H9 (cell line): ENCODE results near the gene WFIKKN2. TPM values are rescaled to one million over a fixed set of nuclear protein-coding genes. Genes with fewer than 3 reads are reported as not detected.

Experiments
- DNase-seq: peaks from one replicate; pipeline ENCODE4 v3.0.0-alpha.2; 2017
- H2AFZ ChIP-seq: one replicate; pipeline ENCODE4 v1.6.1; 2013; ENCODE audit warnings: mild to moderate bottlenecking, low read length, control low read depth, moderate library complexity
- H2AK5ac ChIP-seq: 2 replicates; pipeline ENCODE4 v1.6.1; 2013; ENCODE audit warnings: low read length, control low read depth, mixed read lengths; ENCODE audit not compliant: insufficient read length
- H2BK120ac ChIP-seq: one replicate; pipeline ENCODE4 v1.6.1; 2013; ENCODE audit warnings: low read depth, mild to moderate bottlenecking, low read length, control low read depth, inconsistent platforms; ENCODE audit not compliant: poor library complexity, severe bottlenecking
- H2BK12ac ChIP-seq: 2 replicates; pipeline ENCODE4 v1.6.1; 2013; ENCODE audit warnings: low read length, control low read depth, mixed read lengths, low read depth; ENCODE audit not compliant: insufficient read length
- H2BK15ac ChIP-seq: 2 replicates; pipeline ENCODE4 v1.6.1; 2013; ENCODE audit warnings: low read depth, low read length, control low read depth
- H2BK20ac ChIP-seq: one replicate; pipeline ENCODE4 v1.6.1; 2013; ENCODE audit warnings: low read depth, mild to moderate bottlenecking, low read length, control low read depth, inconsistent platforms; ENCODE audit not compliant: poor library complexity, severe bottlenecking
- H2BK5ac ChIP-seq: 2 replicates; pipeline ENCODE4 v1.6.1; 2013; ENCODE audit warnings: low read length, control low read depth, mixed read lengths; ENCODE audit not compliant: insufficient read length
- H3K14ac ChIP-seq: 2 replicates; pipeline ENCODE4 v1.6.1; 2013; ENCODE audit warnings: low read length, control low read depth; ENCODE audit not compliant: insufficient read depth
- H3K18ac ChIP-seq: 2 replicates; pipeline ENCODE4 v1.6.1; 2013; ENCODE audit warnings: low read depth, mild to moderate bottlenecking, mixed read lengths, low read length, control low read depth; ENCODE audit not compliant: insufficient read length
- H3K23ac ChIP-seq: 2 replicates; pipeline ENCODE4 v1.6.1; 2013; ENCODE audit warnings: low read length, control low read depth, mixed read lengths, low read depth; ENCODE audit not compliant: insufficient read length
- H3K23me2 ChIP-seq: 2 replicates; pipeline ENCODE4 v1.6.1; 2013; ENCODE audit warnings: low read depth, mild to moderate bottlenecking, mixed read lengths, low read length, control low read depth; ENCODE audit not compliant: insufficient read length, poor library complexity, severe bottlenecking
- H3K27ac ChIP-seq: 2 replicates; pipeline ENCODE4 v1.5.1; 2013; ENCODE audit warnings: low read length, control low read depth, mixed read lengths, low read depth; ENCODE audit not compliant: insufficient read length
- H3K27me3 ChIP-seq: 2 replicates; pipeline ENCODE4 v1.6.1; 2013; ENCODE audit warnings: low read length, control low read depth, inconsistent platforms; ENCODE audit not compliant: insufficient read depth
- H3K4ac ChIP-seq: 2 replicates; pipeline ENCODE4 v1.6.1; 2013; ENCODE audit warnings: low read depth, mild to moderate bottlenecking, control low read depth, inconsistent platforms, low read length, moderate library complexity
- H3K4me1 ChIP-seq: 2 replicates; pipeline ENCODE4 v1.6.1; 2013; ENCODE audit warnings: low read length, control low read depth, inconsistent platforms; ENCODE audit not compliant: insufficient read depth
- H3K4me2 ChIP-seq: 2 replicates; pipeline ENCODE4 v1.6.1; 2013; ENCODE audit warnings: low read length, control low read depth, mixed read lengths; ENCODE audit not compliant: insufficient read length, insufficient read depth
- H3K56ac ChIP-seq: 2 replicates; pipeline ENCODE4 v1.6.1; 2013; ENCODE audit warnings: low read depth, mild to moderate bottlenecking, mixed read lengths, low read length, control low read depth; ENCODE audit not compliant: insufficient read length
- H3K79me1 ChIP-seq: 2 replicates; pipeline ENCODE4 v1.6.1; 2013; ENCODE audit warnings: low read depth, mild to moderate bottlenecking, moderate library complexity, low read length, control low read depth, inconsistent platforms; ENCODE audit not compliant: insufficient read depth, poor library complexity, severe bottlenecking
- H3K79me2 ChIP-seq: 2 replicates; pipeline ENCODE4 v1.6.1; 2013; ENCODE audit warnings: low read length, control low read depth, inconsistent platforms; ENCODE audit not compliant: insufficient read depth
- H3K9ac ChIP-seq: 2 replicates; pipeline ENCODE4 v1.6.1; 2013; ENCODE audit warnings: low read length, control low read depth, mixed read lengths; ENCODE audit not compliant: insufficient read length; ENCODE audit errors: extremely low read depth
- H3K9me3 ChIP-seq: one replicate; pipeline ENCODE4 v1.6.1; 2013; ENCODE audit warnings: low read depth, low read length, inconsistent platforms; ENCODE audit not compliant: control insufficient read depth
- H3T11ph ChIP-seq: one replicate; pipeline ENCODE4 v1.6.1; 2013; ENCODE audit warnings: mild to moderate bottlenecking, low read length, control low read depth, inconsistent platforms
- H4K20me1 ChIP-seq: one replicate; pipeline ENCODE4 v1.6.1; 2013; ENCODE audit not compliant: control insufficient read depth, insufficient read length, insufficient read depth
- H4K5ac ChIP-seq: 2 replicates; pipeline ENCODE4 v1.6.1; 2013; ENCODE audit warnings: low read depth, mild to moderate bottlenecking, mixed read lengths, low read length, control low read depth; ENCODE audit not compliant: insufficient read length
- H4K8ac ChIP-seq: replicated peaks from 2 replicates; pipeline ENCODE4 v1.6.1; 2013; ENCODE audit warnings: low read length, control low read depth, mixed read lengths, low read depth; ENCODE audit not compliant: insufficient read length
- H4K91ac ChIP-seq: 2 replicates; pipeline ENCODE4 v1.6.1; 2013; ENCODE audit warnings: low read depth, mild to moderate bottlenecking, moderate library complexity, mixed read lengths, low read length, control low read depth; ENCODE audit not compliant: insufficient read length
- H3K27ac Mint-ChIP-seq, 3 experiments: 2 replicates in 2 of 3; 3 replicates in 1 of 3; pipeline ENCODE4 v1.8.0; 2020 to 2021; ENCODE audit warnings: mixed read lengths in 3 of 3, mild to moderate bottlenecking in 1 of 3, moderate library complexity in 1 of 3
- H3K27me3 Mint-ChIP-seq: 2 replicates; pipeline ENCODE4 v1.8.0; 2021; ENCODE audit warnings: low read depth, mild to moderate bottlenecking, moderate library complexity, mixed read lengths
- H3K36me3 Mint-ChIP-seq, 3 experiments: 2 replicates in 2 of 3; 3 replicates in 1 of 3; pipeline ENCODE4 v1.8.0; 2020 to 2021; ENCODE audit warnings: low read depth in 3 of 3, mixed read lengths in 3 of 3; ENCODE audit not compliant: insufficient read depth in 1 of 3
- H3K4me1 Mint-ChIP-seq, 2 experiments: 2 replicates each; pipeline ENCODE4 v1.8.0; 2020; ENCODE audit warnings: mixed read lengths in 2 of 2
- H3K4me3 Mint-ChIP-seq, 2 experiments: 2 replicates in 1 of 2; 3 replicates in 1 of 2; pipeline ENCODE4 v1.8.0; 2020 to 2021; ENCODE audit warnings: mild to moderate bottlenecking in 2 of 2, mixed read lengths in 2 of 2, moderate library complexity in 1 of 2
- H3K9me3 Mint-ChIP-seq, 2 experiments: 2 replicates in 1 of 2; 3 replicates in 1 of 2; pipeline ENCODE4 v1.8.0; 2020; ENCODE audit warnings: mild to moderate bottlenecking in 2 of 2, mixed read lengths in 2 of 2, moderate library complexity in 1 of 2
- CTCF ChIP-seq: fragments of 200-600 bp; sonication (generic); conservative IDR thresholded peaks from 3 replicates; pipeline ENCODE4 v1.8.0; 2021; ENCODE audit warnings: antibody characterized with exemption, mild to moderate bottlenecking
- WGBS: extraction: QIAGEN DNeasy Blood & Tissue Kit; methylation state at CpG from one replicate; pipeline ENCODE4 v1.1.7; 2013; ENCODE audit warnings: missing lambda C conversion rate, low lambda C conversion rate, mixed read lengths; ENCODE audit not compliant: insufficient read length; ENCODE audit errors: extremely low coverage; 5-methylcytosine and 5-hydroxymethylcytosine counted together
- total RNA-seq: library from RNA; stranded (reverse); gene quantifications from 2 replicates; pipeline ENCODE4 v1.2.1, GENCODE V29; 2021

The WFIKKN2 gene
- total RNA-seq, 1 experiment from 2014 or later: 1.1 TPM

GRCh38 chr17:50806141-50806643, 29.2 kb upstream of the WFIKKN2 start:
- H3K4ac ChIP-seq: no peak overlapping the region
- no CpG with 5 or more reads among the region's 11 CpGs for WGBS
- H3K9ac ChIP-seq: no peak overlapping the region
- no peaks in the 10 kb centered on the region for H3K4me1 ChIP-seq
- peaks cover 6% of the 10 kb centered on the region in 2 experiments; a peak in 2 of 4 replicates for H3K4me1 Mint-ChIP-seq
- no peak overlapping the region for H4K5ac ChIP-seq
- H3K9me3 ChIP-seq: no peaks in the 10 kb centered on the region
- H3K14ac ChIP-seq: no peak overlapping the region
- no peak overlapping the region for H3K4me2 ChIP-seq
- H2AFZ ChIP-seq: no peak overlapping the region
- no peak overlapping the region for H2AK5ac ChIP-seq
- H4K20me1 ChIP-seq: no peaks in the 10 kb centered on the region
- no peaks in the 10 kb centered on the region for H3K23me2 ChIP-seq
- H3K18ac ChIP-seq: no peak overlapping the region
- no peak overlapping the region for H4K91ac ChIP-seq
- H3K27me3 ChIP-seq: no peaks in the 10 kb centered on the region
- H2BK120ac ChIP-seq: no peak overlapping the region
- H3K56ac ChIP-seq: no peak overlapping the region
- no peaks in the 10 kb centered on the region; the same call in none of the 2 replicates for H3K27me3 Mint-ChIP-seq
- H4K8ac ChIP-seq: no peak overlapping the region
- no peaks in the 10 kb centered on the region for H3K79me2 ChIP-seq
- peak; percentile 65 for DNase-seq
- H2BK12ac ChIP-seq: no peak overlapping the region
- no peaks in the 10 kb centered on the region for H3K9me3 Mint-ChIP-seq
- no peak overlapping the region for H3K23ac ChIP-seq
- H2BK20ac ChIP-seq: no peak overlapping the region
- no peak overlapping the region for H3T11ph ChIP-seq
- H3K4me3 Mint-ChIP-seq: no peak overlapping the region
- no peak overlapping the region for H2BK5ac ChIP-seq
- TF ChIP-seq CTCF: peak; percentile 66
- no peak overlapping the region for H3K27ac Mint-ChIP-seq
- no peaks in the 10 kb centered on the region for H3K36me3 Mint-ChIP-seq
- H3K27ac ChIP-seq: no peak overlapping the region
- H2BK15ac ChIP-seq: no peak overlapping the region
- no peaks in the 10 kb centered on the region for H3K79me1 ChIP-seq
